GM21423 (cell line): ENCODE results near the gene NUMB.

Experiments used
- ATAC-seq: cut with Tn5 transposase; IDR thresholded peaks from one replicate; pipeline ENCODE4 v1.9.1; 2021; ENCODE audit warnings: mild to moderate bottlenecking, moderate library complexity; ENCODE audit not compliant: unreplicated experiment

Gene NUMB

DNA sequence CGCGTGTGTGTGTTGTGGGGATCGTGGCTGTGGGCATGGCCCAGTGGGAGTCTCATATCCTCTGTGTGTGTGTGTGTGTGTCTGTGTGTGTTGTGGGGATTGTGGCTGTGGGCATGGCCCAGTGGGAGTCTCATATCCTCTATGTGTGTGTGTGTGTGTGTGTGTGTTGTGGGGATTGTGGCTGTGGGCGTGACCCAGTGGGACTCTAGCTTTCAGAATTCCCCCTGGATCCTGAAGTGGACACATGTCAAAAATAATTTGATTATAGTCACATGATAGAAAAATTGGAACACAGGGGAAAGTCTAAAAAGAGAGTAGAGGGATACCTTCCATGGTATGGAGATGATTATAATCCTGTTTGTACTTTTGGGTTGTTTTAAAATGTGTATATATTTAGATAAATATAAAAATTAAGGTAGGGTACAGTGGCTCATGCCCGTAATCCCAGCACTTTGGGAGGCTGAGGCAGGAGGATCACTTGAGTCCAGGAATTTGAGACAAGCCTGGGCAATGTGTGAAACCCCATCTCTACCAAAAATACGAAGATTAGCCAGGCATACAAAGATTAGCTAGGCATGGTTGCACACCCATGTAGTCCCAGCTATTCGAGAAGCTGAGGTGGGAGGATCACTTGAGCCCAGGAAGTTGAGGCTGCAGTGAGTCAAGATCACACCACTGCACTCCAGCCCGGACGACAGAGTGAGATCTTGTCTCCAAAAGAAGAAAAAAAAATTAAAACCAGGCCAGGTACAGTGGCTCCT, 210.1 kb downstream of the NUMB start:
- ATAC-seq = no peak

DNA sequence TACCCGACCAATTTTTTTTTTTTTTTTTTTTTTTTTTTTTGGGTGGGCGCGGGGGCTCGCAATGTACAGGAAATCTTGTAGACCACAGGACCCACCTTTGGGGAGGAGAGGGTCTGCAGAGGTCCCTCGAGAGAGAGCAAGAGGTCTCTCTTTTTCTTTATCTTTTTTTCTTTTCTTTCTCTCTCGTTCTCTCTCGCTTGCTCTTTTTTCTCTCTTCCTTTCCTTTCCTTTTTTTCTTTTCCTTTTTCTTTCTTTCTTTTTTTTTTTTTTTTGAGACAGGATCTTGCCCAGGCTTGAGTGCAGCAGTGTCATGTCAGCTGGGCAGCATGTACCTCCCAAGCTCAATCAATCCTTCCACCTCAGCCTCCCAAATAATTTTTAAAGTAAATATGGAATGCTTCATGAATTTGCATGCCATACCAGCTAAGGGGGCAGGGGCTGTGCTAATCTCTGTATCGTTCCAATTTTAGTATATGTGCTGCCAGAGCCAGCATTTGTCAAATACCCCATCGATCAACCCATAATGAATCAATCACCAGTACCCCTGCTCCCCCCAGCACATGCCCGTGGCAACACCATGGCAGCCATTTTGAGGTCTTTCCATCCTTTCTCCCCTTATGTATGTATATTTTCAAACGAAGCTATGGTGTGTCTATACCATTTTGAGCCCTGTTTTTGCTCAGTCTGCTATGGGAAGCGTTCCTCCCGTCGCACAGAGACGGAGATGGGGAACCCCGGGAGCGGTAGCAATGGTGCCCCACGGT, 211.8 kb downstream of the NUMB start:
- no peak for ATAC-seq

DNA sequence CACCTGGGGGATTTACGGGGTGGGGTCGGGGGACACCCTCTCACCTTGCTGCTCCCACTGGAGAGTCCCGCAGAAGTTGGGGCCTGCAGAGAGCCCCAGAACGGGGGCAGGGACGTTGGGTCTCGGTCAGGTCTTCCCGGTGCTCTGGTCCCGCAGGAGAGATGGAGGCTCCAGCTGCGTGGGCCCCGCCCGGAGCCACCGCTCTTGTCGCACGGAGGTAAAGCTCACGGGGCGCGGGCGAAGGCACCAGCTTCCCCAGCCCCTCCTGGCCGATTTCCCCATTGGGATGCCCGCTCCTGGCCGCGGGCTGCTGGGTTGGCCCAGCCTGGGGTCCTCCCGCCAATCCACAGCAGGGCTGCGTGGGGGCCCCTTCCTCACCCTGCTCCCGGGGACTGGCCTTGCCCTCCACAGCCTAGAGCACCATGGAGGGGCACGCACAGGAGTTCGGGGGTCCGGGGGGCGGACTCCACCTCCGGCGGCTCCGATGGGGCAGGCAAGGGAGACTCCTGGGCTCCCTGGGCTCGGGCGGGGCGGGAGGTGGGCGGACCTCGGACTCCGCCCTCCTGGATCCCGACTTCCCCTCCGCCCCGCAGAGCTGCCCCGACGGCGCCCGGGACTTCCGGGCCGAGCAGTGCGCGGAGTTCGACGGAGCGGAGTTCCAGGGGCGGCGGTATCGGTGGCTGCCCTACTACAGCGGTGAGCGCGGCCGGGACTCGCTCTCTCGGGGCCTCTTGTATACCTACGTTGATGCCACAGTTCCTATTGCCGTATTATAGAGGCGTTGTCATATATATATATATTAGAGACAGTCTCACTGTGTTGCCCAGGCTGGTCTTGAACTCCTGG, 212.6 kb downstream of the NUMB start:
- peak; percentile 66 for ATAC-seq

DNA sequence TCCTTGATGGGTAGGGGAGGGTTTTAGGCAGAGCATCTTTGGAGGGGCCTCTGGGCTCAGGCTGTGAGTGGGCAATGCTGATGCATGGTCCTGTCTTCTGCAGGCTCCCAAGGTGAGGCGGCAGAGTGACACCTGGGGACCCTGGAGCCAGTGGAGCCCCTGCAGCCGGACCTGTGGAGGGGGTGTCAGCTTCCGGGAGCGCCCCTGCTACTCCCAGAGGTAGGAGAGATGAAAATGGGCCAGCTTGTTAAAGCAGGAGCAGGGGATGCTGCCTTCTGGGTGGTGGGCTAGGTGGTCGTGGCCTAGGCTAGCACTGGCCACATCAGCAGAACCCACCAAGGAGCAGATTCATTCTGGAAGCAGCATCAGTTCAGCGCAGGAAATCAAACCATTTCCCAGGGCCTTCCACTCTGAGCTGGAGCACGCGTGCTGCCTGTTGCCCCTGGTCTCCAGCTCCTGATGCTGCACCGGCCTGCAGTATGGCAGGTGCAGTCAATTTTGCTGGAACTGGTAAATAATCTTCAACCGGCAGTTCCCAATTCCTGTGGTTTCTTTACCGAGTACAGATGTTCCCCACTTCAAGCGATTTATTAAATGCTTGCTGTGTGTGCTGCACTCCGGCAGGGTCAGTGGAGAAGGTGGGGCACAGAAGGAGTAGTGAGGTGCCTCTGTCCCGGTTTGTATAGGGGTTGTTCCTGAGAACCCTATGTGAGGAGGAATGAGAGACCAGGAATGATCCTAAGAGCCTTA, 213.6 kb downstream of the NUMB start:
- ATAC-seq = no peak

DNA sequence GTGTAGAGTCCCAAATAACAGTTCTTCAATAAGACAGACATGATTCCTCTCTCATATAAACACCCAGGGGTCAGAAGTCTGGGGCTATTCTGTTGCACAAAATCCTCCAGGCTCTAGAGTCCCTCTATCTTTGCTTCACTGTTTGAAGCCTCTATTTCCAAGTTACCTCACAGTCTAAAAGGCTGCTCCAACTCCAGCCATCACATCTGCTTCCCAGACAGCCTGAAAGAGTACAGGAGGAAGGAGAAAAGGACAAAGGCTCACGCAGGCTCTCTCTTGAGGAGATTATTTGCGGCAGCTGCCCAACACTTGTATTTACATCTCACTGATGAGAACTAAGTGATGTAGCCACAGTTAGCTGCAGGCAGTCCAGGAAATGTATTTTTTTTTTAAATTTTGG, 214.6 kb downstream of the NUMB start:
- no peak for ATAC-seq

DNA sequence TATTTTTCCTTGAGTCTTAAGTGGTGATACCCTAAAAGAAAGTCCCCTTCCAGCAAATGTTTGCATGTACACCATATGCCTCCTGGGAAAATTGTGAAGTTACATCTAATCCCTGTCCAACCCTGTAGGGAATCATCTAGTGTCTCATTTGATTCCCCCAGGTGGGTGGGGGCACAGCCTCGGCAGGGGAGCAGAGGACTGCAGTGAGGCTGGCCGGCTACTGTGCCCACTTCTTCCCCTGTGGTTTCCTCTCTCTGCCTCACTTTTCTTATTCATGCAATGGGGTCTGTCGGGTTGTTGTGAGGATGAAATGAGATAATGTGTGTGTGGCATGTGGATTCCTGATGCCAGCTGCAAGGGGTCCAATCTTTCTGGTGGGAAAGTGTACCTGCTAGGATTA, 215.0 kb downstream of the NUMB start:
- ATAC-seq = no peak

DNA sequence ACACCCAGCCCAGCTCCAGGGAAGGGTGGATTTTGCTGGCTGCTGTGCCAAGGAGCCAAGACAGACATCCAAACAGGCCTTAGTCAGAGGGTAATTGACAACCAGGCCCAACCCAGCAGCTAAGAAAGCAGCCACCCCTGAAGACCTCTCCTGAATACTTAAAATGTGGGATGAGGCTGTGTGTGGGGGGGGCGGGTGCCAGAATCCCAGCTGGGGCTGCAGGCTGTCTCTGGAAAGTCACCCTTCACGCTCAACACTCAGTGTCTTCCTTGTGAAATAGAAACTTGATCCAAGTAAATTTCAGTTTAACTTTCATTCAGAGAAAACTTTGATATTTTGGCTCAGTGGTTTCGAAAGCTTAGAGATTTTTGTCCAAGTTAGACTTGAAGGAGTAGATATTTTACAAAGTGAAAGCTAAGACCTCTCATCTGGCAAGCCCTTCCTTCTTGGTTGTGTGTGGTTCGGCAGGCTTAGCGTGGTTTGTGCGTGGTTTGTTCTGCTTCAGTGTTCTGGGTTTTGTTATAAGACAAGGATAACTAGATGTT, 215.9 kb downstream of the NUMB start:
- ATAC-seq = no peak

DNA sequence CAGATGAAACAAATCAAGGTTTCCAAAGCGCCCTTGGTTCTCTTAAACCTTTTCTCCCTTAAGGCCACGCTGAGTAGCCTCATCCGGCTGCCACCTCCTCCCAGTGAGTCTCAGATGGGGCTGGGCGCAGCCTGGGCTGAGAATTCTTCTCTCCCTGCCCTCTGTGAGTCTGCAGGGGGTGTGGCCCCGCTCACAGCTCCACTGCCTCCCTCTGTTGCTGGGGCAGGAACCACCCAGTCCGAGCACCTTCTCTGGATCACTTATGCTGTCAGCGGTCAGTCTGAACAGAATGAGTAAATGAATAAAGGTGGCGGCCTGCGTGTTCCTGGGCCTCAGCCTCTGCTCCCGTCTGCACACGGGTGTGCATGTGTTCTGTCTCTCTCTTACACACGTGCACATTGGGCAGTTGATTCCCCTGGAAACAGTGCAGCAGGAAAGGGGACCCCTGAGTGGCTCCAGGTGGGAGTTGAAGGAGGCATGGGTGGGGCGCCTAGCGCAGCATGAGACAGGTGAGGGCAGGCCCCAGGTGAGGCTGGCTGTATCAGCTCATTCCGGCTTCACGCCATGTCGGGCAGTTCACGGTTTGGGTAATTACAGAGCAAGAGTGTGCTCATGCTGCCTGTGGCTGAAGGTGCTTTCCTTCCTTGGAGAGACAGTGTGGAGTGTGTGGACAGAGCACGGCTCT, 216.7 kb downstream of the NUMB start:
- no peak for ATAC-seq

DNA sequence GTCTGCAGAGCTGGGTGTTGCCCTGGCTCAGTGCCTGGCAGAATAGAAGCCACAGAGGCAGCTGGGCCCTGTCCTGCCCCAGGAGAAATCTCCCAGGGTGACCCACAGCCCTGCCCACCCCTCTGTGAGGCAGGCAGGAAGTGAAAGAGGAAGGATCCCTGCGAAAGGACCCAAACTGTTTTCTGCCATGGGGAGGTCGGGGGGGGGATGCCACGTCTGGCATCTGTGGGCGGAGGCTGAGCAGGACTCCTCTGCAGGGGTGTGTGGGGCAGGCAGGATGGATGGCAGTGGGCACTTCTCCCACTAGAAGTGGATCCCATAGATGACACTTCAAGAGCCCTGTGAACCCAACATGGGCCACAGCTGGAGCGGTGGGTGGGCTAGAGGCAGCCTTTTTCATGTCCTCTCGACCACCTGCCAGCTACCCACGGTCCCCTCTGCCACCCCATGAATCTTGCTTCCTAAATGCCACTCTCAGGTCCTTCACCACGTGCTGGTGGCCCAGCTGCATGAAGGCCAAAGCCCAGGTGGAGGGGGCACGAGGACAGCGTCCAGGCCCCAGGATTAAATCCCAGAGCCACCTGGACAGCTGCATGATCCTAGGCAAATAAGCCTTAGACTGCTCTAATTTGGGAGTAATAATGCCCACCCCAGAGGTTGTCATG, 217.4 kb downstream of the NUMB start:
- no peak for ATAC-seq

DNA sequence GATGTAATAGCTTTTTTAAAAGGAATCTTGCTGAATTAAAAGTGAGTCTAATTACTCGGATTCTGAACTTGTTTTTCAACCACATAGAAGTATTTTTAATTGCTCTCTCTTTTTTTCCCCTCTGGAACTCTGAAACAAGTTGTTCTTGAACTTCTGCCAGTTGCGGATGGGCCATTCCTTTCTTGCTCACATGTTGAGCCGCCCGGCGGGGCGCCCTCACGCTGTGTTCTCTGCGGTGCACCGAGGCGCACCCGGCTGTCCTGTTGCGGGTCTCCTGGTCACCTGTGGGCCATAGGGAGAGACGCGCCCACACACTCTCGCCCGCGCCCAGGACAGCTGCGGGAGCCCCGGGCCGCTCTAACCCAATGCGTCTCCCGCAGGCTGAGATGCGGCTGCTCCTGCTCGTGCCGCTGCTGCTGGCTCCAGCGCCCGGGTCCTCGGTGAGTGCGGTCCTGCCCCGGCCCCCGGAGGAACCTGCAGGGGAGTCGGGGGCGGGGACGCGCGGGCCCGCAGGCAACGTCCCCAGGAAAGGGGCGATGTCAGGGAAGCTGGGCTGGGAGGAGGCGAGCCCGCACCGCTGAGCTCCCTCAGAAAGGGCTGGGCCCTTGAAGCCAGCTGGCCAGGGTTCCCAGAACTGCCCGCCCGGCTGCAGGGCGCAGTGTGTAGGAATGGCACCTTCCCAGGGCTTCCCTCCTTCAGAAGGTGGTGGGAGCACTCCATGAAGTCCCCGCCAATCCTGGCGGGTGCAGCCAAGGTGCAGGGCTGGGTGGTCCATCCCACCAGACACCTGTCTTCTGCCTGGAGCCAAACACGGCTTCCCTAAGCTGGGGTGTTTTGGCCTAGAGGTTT, 218.7 kb downstream of the NUMB start:
- no peak for ATAC-seq

DNA sequence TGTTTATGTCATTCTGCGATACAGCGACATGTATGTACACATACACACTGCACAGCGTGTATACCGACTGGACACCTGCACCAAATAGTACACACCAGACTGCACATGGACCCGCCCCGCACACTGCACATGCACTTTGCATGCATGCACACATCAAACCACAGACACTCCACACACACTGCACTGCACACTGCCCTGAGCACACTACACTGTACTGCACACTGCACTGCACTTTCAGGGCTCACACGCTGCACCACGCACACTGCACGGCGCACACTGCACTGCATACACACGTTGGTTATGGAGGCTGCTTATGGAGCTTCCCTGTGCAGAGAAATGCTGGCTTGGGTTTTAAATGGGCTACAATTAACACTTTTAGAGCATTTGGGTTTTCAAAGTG, 219.4 kb downstream of the NUMB start:
- ATAC-seq = no peak

DNA sequence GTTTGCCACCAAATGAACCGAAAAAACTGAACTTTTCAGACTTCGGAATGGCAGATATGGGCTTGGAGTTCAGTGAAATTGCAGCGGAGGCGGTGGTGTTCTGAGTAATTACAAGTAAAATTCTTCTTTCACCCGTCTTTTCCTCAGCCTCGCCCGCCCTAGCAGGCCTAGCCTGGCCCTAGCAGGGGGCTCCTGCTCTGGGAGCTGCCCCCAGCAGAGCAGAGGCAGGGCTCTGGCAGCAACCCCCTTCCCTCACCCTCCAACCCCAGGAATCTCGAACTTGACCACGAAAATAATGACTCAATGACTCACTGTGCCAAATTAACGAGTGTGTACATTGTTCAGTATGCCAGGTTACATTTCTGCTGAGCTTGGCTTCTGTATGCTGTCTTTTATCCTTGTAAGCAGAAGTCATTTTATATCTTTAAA, 219.9 kb downstream of the NUMB start:
- no peak for ATAC-seq

DNA sequence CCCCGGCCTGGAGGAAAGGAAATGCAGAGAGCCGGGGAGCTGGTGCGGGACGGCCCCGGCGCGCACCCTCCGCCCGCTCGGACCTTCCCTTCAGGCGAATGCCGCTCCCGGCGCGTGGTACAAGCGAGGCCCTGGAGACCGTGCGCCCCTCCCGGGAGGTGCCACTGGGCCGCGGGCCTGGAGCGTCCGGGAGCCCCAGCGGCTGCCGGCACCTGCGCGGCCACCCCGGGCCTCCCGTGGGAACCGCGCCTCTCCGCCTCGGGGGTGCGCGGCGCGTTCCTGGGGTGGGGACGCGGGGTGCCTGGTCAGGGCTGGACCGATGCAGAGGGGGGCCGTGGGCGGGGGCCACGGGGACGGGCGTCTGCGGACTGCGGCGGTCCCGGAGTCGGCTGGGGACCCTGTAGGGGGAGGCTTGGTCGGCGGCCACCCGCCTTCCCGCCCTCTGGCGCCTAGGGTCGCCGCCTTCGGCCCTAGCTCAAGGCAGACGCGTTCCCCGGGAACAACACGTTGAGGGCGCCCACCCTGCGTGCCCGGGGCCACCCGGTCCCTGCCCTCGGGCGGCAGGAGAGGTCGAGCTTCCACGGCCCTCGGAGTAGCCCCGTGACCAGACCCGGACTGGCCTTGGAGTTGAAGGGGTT, 220.4 kb downstream of the NUMB start:
- no peak for ATAC-seq

DNA sequence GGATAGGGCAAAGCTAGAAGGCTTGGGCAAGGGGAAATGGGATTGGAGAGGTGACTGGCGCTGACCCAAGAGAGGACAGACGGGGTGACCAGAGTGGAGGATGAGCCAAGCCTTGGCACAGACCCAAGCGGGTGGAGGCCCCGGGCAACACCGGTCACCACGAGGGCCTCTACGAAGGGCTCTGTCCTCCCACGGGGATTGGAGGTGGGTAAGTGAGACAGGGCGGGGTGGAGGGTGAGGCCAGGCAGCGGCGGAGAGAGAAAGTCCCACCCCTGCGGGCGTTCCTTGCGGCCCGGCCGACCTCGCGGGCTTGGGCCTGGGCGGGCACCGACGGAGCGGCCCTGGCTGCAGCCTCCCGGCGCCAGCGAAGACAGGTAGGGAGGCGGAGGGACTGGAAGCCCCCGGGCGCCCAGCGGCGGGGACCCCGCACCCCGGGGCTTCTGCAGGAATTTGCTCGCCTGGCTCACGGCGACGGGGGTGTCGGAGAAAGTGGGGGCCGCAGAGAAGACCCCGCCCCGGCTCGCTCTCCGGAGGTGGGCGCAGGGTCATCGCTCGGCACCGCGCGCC, 221.0 kb downstream of the NUMB start, which contains the start of gene PAPLN:
TSS of gene PAPLN (plus strand) at position 288 of the 567 bp plus-strand sequence. CDS start 2,273 bp downstream, outside the sequence.
- ATAC-seq = no peak

DNA sequence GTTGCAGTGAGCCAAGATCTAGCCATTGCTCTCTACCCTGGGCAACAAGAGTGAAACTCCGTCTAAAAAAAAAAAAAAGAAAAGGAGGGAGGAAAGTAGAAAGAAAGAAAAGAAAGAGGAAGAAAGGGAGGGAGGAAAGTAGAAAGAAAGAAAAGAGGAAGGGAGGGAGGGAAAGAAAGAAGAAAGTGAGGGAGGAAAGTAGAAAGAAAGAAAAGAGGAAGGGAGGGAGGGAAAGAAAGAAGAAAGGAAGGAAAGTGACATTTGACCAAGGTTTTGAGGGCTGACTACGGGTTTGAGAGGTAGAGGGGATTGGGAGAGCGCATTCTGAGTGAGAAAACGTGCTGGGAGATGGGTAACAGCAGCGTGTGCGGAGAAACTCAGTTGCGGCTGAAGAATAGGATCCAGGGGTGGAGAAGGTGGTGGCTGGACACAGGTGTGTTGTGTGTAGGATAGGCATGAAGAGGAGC, 221.6 kb downstream of the NUMB start:
- no peak for ATAC-seq

DNA sequence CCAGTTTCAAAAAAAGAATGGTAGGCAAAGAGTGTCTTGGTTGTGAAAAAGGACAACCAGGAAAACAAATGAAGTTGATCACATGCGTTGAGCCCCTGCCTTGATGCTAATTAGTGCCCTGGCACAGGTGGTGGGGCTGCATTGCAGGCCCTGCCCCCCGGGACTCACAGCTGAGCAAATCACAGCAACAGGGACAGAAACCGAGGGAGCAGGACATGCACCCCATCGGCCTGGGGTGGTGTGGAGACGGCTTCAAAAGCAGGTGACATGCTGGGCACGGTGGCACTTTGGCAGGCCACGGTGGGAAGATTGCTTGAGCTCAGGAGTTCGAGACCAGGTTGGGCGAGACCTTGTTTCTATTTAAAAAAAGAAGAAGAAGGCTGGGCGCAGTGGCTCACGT, 222.2 kb downstream of the NUMB start:
- ATAC-seq = no peak

DNA sequence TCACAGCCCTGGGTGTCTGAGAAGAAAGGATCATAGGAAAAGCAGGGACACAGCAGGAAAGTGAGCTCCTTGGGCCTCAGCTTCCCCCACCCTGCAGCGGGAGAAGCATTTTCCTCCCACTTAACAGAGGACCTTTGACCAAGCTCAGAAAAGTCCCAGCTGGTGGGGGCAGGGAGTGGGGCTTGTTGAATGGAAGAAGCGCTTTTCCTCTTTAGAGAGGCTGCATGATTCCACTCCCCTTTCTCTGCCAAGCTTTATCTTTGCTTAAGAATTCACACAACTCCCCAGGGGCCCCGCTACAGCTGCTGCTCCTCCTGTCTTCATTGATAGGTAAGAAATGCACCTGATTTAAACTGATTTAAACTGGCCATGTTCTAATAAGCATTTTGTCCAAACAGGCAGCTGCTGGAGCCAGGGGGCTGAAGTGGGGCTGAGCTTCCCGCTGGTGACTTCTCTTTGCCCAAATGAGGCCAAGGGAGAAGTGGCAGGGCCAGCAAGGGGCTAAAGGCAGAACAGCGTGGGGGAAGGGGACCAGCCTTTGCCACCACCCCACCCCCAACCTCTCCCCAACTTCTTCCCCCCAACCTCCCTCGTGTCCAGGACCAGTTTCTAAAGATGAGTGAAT, 222.7 kb downstream of the NUMB start:
- ATAC-seq = no peak
